ENCODE measurements around the gene AEBP1. TPM values are rescaled to one million over a fixed set of nuclear protein-coding genes. Genes with fewer than 3 reads are reported as not detected.

Gene AEBP1
- 116 and 133 TPM in 2 replicates for total RNA-seq
- 24.1 and 44.4 TPM in 2 replicates for polyA plus RNA-seq
- polyA plus RNA-seq (2012): 72.1 and 157 TPM in 2 replicates
- 93.3 and 303 TPM in 2 replicates for polyA minus RNA-seq (ENCODE audit: low replicate concordance)

DNA sequence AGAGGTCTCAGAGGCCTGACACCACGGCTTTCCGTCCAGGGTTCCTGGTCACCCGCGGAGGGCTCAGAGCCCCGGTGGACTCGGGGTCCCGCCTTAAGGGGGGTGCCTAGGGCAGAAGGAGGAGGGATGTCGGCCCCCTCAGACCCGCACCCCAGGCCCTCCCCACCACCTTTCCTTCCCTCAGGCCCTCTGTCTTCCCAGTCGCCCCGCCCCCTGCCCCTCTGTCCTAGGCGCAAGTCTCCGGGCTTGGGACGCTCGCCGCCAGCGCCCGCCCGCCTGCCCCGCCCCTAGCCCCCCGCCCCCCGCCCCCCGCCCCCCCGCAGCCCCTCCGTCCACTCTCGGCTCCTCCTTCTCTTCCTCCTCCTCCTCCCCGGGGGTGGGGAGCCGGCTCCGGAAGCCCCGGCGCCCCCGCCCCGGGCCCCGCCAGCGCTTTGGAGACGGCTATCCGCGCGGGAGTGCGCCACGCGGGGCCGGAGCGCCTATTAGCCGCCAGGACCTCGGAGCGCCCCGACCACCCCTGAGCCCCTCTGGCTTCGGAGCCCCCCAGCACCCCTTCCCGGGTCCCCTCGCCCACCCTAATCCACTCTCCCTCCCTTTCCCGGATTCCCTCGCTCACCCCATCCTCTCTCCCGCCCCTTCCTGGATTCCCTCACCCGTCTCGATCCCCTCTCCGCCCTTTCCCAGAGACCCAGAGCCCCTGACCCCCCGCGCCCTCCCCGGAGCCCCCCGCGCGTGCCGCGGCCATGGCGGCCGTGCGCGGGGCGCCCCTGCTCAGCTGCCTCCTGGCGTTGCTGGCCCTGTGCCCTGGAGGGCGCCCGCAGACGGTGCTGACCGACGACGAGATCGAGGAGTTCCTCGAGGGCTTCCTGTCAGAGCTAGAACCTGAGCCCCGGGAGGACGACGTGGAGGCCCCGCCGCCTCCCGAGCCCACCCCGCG lies at the start of gene AEBP1:
AEBP1 (plus strand) TSS at position 423 of the 937 bp plus-strand sequence; CDS start at position 744, 321 bp downstream.
- Histone ChIP-seq H3K4me1 (ENCODE audit: control insufficient read depth, extremely low read depth, insufficient read depth, low read length) (peaks cover 31% of the 10 kb centered on the region), H3K27ac (ENCODE audit: insufficient read depth, low read length) (peak within 1 kb of the TSS; percentile 63)

DNA sequence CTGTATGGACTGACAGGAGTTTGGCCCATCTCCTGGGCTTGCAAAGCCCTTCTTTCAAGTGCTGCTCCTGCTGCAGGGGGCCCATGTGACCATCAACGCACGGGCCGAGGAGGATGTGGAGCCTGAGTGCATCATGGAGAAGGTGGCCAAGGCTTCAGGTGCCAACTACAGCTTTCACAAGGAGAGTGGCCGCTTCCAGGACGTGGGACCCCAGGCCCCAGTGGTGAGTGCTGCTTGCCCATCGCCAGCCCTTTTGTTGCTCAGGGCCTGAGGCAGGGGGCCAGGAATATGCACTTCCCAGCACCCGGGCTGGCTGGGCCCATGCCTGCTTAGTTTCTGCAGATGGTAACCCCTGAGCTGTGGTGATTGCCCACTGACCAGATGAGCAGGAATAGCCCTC lies 47.5 kb upstream of the AEBP1 start:
- no peak for DNase-seq (ENCODE audit: low read depth in 2 of 2)
- peaks cover 38% of the 10 kb centered on the region for H3K36me3 ChIP-seq (ENCODE audit: control insufficient read depth, insufficient read depth, low read length)
- H3K4me2 ChIP-seq (ENCODE audit: extremely low read depth, insufficient read depth, low read length): no peak overlapping the region
- TF ChIP-seq CTCF (conservative IDR thresholded peaks at IDR 0.05 in 1 of 2, IDR thresholded peaks at IDR 0.05 in 1 of 2; ENCODE audit: low read depth in 1 of 2, low read length in 2 of 2) (no peak), EZH2 (IDR thresholded peaks at IDR 0.05; ENCODE audit: low read length, missing control alignments) (no peak)
- H3K27ac ChIP-seq (ENCODE audit: insufficient read depth, low read length): no peak overlapping the region
- H2AFZ ChIP-seq (ENCODE audit: low read length): no peak overlapping the region
- peaks cover 1% of the 10 kb centered on the region for H3K79me2 ChIP-seq (ENCODE audit: control insufficient read depth, insufficient read depth, low read length)
- H3K27me3 ChIP-seq (ENCODE audit: control insufficient read depth, insufficient read depth, low read length): no peaks in the 10 kb centered on the region
- H3K4me3 ChIP-seq (replicated peaks in 1 of 4; ENCODE audit: control extremely low read depth in 1 of 4, insufficient read depth in 1 of 4, low read depth in 3 of 4, low read length in 4 of 4): no peak overlapping the region
- no peaks in the 10 kb centered on the region for H3K9me3 ChIP-seq (ENCODE audit: control insufficient read depth, insufficient read depth, low read depth, low read length)
- H4K20me1 ChIP-seq (ENCODE audit: control insufficient read depth, extremely low read depth, insufficient read depth, low read length): no peaks in the 10 kb centered on the region
- no peaks in the 10 kb centered on the region for H3K4me1 ChIP-seq (ENCODE audit: control insufficient read depth, extremely low read depth, insufficient read depth, low read length)
- H3K9ac ChIP-seq (ENCODE audit: insufficient read depth, low read length): no peak overlapping the region

More for the DNA sequence above, at the start of gene AEBP1:
- Histone ChIP-seq H3K79me2 (ENCODE audit: control insufficient read depth, insufficient read depth, low read length) (no peaks in the 10 kb centered on the region), H3K27me3 (ENCODE audit: control insufficient read depth, insufficient read depth, low read length) (no peaks in the 10 kb centered on the region), H2AFZ (ENCODE audit: low read length) (no peak within 1 kb of the TSS), H3K4me2 (ENCODE audit: extremely low read depth, insufficient read depth, low read length) (peak within 1 kb of the TSS; percentile 81), H4K20me1 (ENCODE audit: control insufficient read depth, extremely low read depth, insufficient read depth, low read length) (no peaks in the 10 kb centered on the region), H3K9me3 (ENCODE audit: control insufficient read depth, insufficient read depth, low read depth, low read length) (no peaks in the 10 kb centered on the region), H3K4me3 (replicated peaks in 1 of 4; ENCODE audit: control extremely low read depth in 1 of 4, insufficient read depth in 1 of 4, low read depth in 3 of 4, low read length in 4 of 4) (peak within 1 kb of the TSS; percentile 35 to 87 (median 54)), H3K36me3 (ENCODE audit: control insufficient read depth, insufficient read depth, low read length) (peaks cover 5% of the 10 kb centered on the region), H3K9ac (ENCODE audit: insufficient read depth, low read length) (peak within 1 kb of the TSS; percentile 68)
- peak in 1 of 2 donors; percentile 46 for DNase-seq (ENCODE audit: low read depth in 2 of 2)
- TF ChIP-seq CTCF (conservative IDR thresholded peaks at IDR 0.05 in 1 of 2, IDR thresholded peaks at IDR 0.05 in 1 of 2; ENCODE audit: low read depth in 1 of 2, low read length in 2 of 2) (no peak), EZH2 (IDR thresholded peaks at IDR 0.05; ENCODE audit: low read length, missing control alignments) (no peak)

- peaks cover 36% of the 10 kb centered on the region for H3K36me3 ChIP-seq (ENCODE audit: control insufficient read depth, insufficient read depth, low read length)
- no peak overlapping the region for H3K4me2 ChIP-seq (ENCODE audit: extremely low read depth, insufficient read depth, low read length)
- no peaks in the 10 kb centered on the region for H3K27me3 ChIP-seq (ENCODE audit: control insufficient read depth, insufficient read depth, low read length)
- no peak overlapping the region for H3K9ac ChIP-seq (ENCODE audit: insufficient read depth, low read length)
- DNase-seq (ENCODE audit: low read depth in 2 of 2): no peak
- H2AFZ ChIP-seq (ENCODE audit: low read length): no peak overlapping the region
- H3K27ac ChIP-seq (ENCODE audit: insufficient read depth, low read length): no peak overlapping the region
- no peak overlapping the region for H3K4me3 ChIP-seq (replicated peaks in 1 of 4; ENCODE audit: control extremely low read depth in 1 of 4, insufficient read depth in 1 of 4, low read depth in 3 of 4, low read length in 4 of 4)
- H4K20me1 ChIP-seq (ENCODE audit: control insufficient read depth, extremely low read depth, insufficient read depth, low read length): no peaks in the 10 kb centered on the region
- H3K79me2 ChIP-seq (ENCODE audit: control insufficient read depth, insufficient read depth, low read length): peaks cover 1% of the 10 kb centered on the region
- no peaks in the 10 kb centered on the region for H3K9me3 ChIP-seq (ENCODE audit: control insufficient read depth, insufficient read depth, low read depth, low read length)
- TF ChIP-seq CTCF (conservative IDR thresholded peaks at IDR 0.05 in 1 of 2, IDR thresholded peaks at IDR 0.05 in 1 of 2; ENCODE audit: low read depth in 1 of 2, low read length in 2 of 2) (no peak), EZH2 (IDR thresholded peaks at IDR 0.05; ENCODE audit: low read length, missing control alignments) (no peak)
- no peaks in the 10 kb centered on the region for H3K4me1 ChIP-seq (ENCODE audit: control insufficient read depth, extremely low read depth, insufficient read depth, low read length)
These were observed 46.8 kb upstream of the AEBP1 start for GRCh38 chr7:44057181-44057848.

Measured in fibroblast of lung (primary cell).